Esophagus muscularis mucosa (tissue), 4 donors: ENCODE results near the gene ALKBH6.

ENCODE experiments used
- CTCF ChIP-seq, 3 experiments: fragments of 200-600 bp in 2 of 3; fragments of 450-650 bp in 1 of 3; sonication (generic) in 2 of 3; IDR thresholded peaks; one replicate each; pipeline ENCODE4 v1.5.1; 2017 to 2019; ENCODE audit warnings: antibody characterized with exemption in 3 of 3, mild to moderate bottlenecking in 2 of 3, moderate library complexity in 1 of 3
- EP300 ChIP-seq: sonication (generic); formaldehyde crosslinking; IDR thresholded peaks from one replicate; pipeline ENCODE4 v1.6.1; 2017; ENCODE audit warnings: antibody characterized with exemption
- POLR2A ChIP-seq: fragments of 450-650 bp; IDR thresholded peaks from one replicate; pipeline ENCODE4 v1.6.1; 2017; ENCODE audit warnings: antibody characterized with exemption, moderate library complexity, mild to moderate bottlenecking, low read depth
- POLR2AphosphoS5 ChIP-seq, 2 donors: sonication (generic); formaldehyde crosslinking; IDR thresholded peaks; one replicate each; pipeline ENCODE4 v1.6.1; 2017; ENCODE audit warnings: antibody characterized with exemption in 2 of 2

GRCh38 chr19:36028313-36029041, 14.5 kb upstream of the ALKBH6 start:
- no peak for TF ChIP-seq POLR2A
- no peak for TF ChIP-seq CTCF (IDR thresholded peaks at IDR 0.05)
- TF ChIP-seq POLR2AphosphoS5 (IDR thresholded peaks at IDR 0.05), result no peak
- TF ChIP-seq EP300, result no peak
